Keratinocyte (primary cell): ENCODE measurements around the gene EID3.

Experiments
- CTCF ChIP-seq, 3 experiments: IDR thresholded peaks in 1 of 3; conservative IDR thresholded peaks in 1 of 3; optimal IDR thresholded peaks in 1 of 3; 2 replicates in 2 of 3; 3 replicates in 1 of 3; pipeline versions ENCODE3 to v1.5.1; 2011; ENCODE audit warnings: low read length in 3 of 3, mild to moderate bottlenecking in 3 of 3, moderate library complexity in 2 of 3, control low read depth in 1 of 3, inconsistent platforms in 1 of 3; ENCODE audit not compliant: insufficient read depth in 2 of 3; ENCODE audit errors: extremely low read depth in 1 of 3
- EZH2 ChIP-seq: IDR thresholded peaks from one replicate; pipeline ENCODE4 v1.6.1; 2012; ENCODE audit warnings: inconsistent platforms, mild to moderate bottlenecking, low read length, moderate library complexity

GRCh38 chr12:104258476-104259067 is 45.0 kb upstream of the EID3 start:
- TF ChIP-seq CTCF (optimal IDR thresholded peaks at IDR 0.05 in 1 of 3, IDR thresholded peaks at IDR 0.05 in 1 of 3, conservative IDR thresholded peaks at IDR 0.05 in 1 of 3; ENCODE audit: extremely low read depth in 1 of 3, insufficient read depth in 2 of 3, low read length in 3 of 3) (no peak), EZH2 (no peak)
